AG09319 (cell line): Measurements from ENCODE around the gene MASTL.
A peak's percentile ranks its signal among the peaks of the same experiment; 100 is the strongest.

ENCODE experiments used
- DNase-seq: peaks from one replicate; pipeline ENCODE4 v3.0.0-alpha.2; 2010; ENCODE audit warnings: low read depth; ENCODE audit errors: extremely low read depth
- TF ChIP-seq, protein P1 (sequence below): IDR thresholded peaks from 2 replicates; pipeline ENCODE4 v1.5.1; 2011; ENCODE audit warnings: low read depth, mild to moderate bottlenecking, inconsistent platforms, low read length, moderate library complexity

The MASTL gene

GRCh38 chr10:27155066-27155754, at the start of gene MASTL:
MASTL (plus strand) TSS chr10:27155352; CDS start chr10:27155427, 75 bp downstream.
- DNase-seq: peak; percentile 89
- TF ChIP-seq, protein P1, sequence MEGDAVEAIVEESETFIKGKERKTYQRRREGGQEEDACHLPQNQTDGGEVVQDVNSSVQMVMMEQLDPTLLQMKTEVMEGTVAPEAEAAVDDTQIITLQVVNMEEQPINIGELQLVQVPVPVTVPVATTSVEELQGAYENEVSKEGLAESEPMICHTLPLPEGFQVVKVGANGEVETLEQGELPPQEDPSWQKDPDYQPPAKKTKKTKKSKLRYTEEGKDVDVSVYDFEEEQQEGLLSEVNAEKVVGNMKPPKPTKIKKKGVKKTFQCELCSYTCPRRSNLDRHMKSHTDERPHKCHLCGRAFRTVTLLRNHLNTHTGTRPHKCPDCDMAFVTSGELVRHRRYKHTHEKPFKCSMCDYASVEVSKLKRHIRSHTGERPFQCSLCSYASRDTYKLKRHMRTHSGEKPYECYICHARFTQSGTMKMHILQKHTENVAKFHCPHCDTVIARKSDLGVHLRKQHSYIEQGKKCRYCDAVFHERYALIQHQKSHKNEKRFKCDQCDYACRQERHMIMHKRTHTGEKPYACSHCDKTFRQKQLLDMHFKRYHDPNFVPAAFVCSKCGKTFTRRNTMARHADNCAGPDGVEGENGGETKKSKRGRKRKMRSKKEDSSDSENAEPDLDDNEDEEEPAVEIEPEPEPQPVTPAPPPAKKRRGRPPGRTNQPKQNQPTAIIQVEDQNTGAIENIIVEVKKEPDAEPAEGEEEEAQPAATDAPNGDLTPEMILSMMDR: no peak

DNA sequence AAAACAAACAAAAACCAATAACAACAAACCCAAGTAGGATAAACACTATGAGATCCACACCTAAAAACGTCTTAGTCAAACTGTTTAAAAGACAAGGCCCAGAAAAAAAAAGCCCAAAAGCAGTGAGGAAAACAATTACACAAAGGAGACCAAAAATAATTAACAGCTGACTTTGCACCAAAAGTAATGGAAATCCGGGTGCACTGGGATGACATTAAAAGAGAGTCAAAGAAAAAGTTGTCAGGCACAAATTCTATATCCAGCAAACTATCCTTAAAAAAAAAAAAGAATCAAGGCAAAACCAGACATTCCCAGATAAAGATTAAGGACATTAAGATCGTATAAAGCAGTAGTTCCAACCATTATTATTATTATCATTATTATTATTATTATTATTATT, 47.0 kb upstream of the MASTL start:
- no peak for DNase-seq
- TF ChIP-seq, protein P1: no peak

- TF ChIP-seq, protein P1: no peak
- no peak for DNase-seq
Observed at GRCh38 chr10:27134371-27134770, 20.8 kb upstream of the MASTL start.

GRCh38 chr10:27138277-27138676, 16.9 kb upstream of the MASTL start:
- no peak for DNase-seq
- TF ChIP-seq, protein P1: no peak

- TF ChIP-seq, protein P1: no peak
- no peak for DNase-seq
Observed at GRCh38 chr10:27143686-27144085, 11.5 kb upstream of the MASTL start.

GRCh38 chr10:27145937-27146336, 9.2 kb upstream of the MASTL start:
- DNase-seq: no peak
- TF ChIP-seq, protein P1: no peak

DNA sequence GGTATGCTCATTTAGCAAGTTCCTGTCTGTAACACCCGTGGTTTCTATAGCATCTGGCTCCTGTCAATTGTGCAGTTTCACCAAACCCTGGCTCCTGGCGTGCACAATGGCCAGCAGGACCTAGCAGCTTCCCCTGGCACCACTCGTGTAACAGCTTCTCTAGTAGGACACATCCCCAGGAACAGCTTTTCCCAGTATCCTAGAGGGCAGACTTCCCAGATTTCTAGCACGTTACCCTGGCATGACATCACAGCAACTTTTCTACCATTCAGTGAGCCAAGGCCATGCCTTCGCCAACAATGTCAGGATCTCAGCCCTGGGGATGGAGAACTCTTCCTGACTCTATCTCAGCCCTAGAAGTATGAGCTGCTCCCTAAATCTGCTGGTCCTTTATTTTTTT, 7.5 kb upstream of the MASTL start:
- no peak for DNase-seq
- TF ChIP-seq, protein P1: no peak
